H1 (cell line): ENCODE measurements around the gene DIP2C. TPM values are rescaled to one million over a fixed set of nuclear protein-coding genes. Genes with fewer than 3 reads are reported as not detected.

ENCODE experiments used
- CTCF ChIA-PET: fragments of 300-600 bp; sonication (Branson Sonifier 250); formaldehyde crosslinking; loops from one replicate; lab custom pipeline; 2021; ENCODE audit not compliant: partially characterized antibody; lab: Charles Lee
- POLR2A ChIA-PET: fragments of 300-600 bp; sonication (Branson Sonifier 250); formaldehyde crosslinking; loops from one replicate; lab custom pipeline; 2021; ENCODE audit warnings: inconsistent platforms; ENCODE audit not compliant: partially characterized antibody; lab: Charles Lee
- DNase-seq, 2 experiments: peaks; one replicate each; pipeline versions ENCODE4 v3.0.0 to v3.0.0-alpha.2; 2010 to 2022; ENCODE audit warnings: low spot score in 2 of 2, low read depth in 1 of 2, mixed read lengths in 1 of 2
- FAIRE-seq: peaks from 2 replicates; lab custom pipeline; 2011; peaks lifted over from hg19 to GRCh38; lab: Jason Lieb, UNC
- H2AFZ ChIP-seq: 2 replicates; pipeline ENCODE4 v1.8.1; 2012; ENCODE audit warnings: low read length, inconsistent platforms
- H2AK5ac ChIP-seq: 2 replicates; pipeline ENCODE4 v1.6.1; 2013; ENCODE audit warnings: low read depth, low read length
- H2BK120ac ChIP-seq: replicated peaks from 2 replicates; pipeline ENCODE3; 2013; ENCODE audit warnings: low read depth, low read length, inconsistent platforms
- H2BK12ac ChIP-seq: 2 replicates; pipeline ENCODE4 v1.6.1; 2013; ENCODE audit warnings: low read depth, low read length
- H2BK15ac ChIP-seq: 2 replicates; pipeline ENCODE4 v1.6.1; 2013; ENCODE audit warnings: low read length
- H2BK20ac ChIP-seq: 2 replicates; pipeline ENCODE4 v1.6.1; 2013; ENCODE audit warnings: low read length
- H2BK5ac ChIP-seq: 2 replicates; pipeline ENCODE4 v1.6.1; 2013; ENCODE audit warnings: low read depth, low read length
- H3K14ac ChIP-seq: 2 replicates; pipeline ENCODE4 v1.6.1; 2013; ENCODE audit warnings: inconsistent platforms; ENCODE audit not compliant: insufficient read length
- H3K18ac ChIP-seq: 2 replicates; pipeline ENCODE4 v1.6.1; 2013; ENCODE audit warnings: low read length; ENCODE audit errors: extremely low read depth
- H3K23ac ChIP-seq: 2 replicates; pipeline ENCODE4 v1.6.1; 2013; ENCODE audit warnings: inconsistent platforms; ENCODE audit not compliant: insufficient read length
- H3K23me2 ChIP-seq: 2 replicates; pipeline ENCODE4 v1.6.1; 2013; ENCODE audit warnings: low read depth, low read length
- H3K27ac ChIP-seq: 2 replicates; pipeline ENCODE4 v1.6.1; 2011; ENCODE audit warnings: low read depth, low read length, inconsistent platforms
- H3K27me3 ChIP-seq, 4 experiments: replicated peaks in 1 of 4; 1 replicate in 1 of 4; 2 replicates in 3 of 4; pipeline versions ENCODE4 v1.6.1 to v1.8.1; 2011 to 2013; ENCODE audit warnings: low read length in 3 of 4, mild to moderate bottlenecking in 3 of 4, inconsistent platforms in 2 of 4, mixed read lengths in 2 of 4, moderate library complexity in 1 of 4; ENCODE audit not compliant: control insufficient read depth in 3 of 4, insufficient read depth in 3 of 4; ENCODE audit errors: extremely low read depth in 1 of 4
- H3K36me3 ChIP-seq, 4 experiments: 2 replicates each; pipeline versions ENCODE4 v1.6.1 to v1.8.1; 2011 to 2013; ENCODE audit warnings: mild to moderate bottlenecking in 4 of 4, low read length in 3 of 4, moderate library complexity in 2 of 4, control low read depth in 1 of 4, inconsistent platforms in 1 of 4; ENCODE audit not compliant: insufficient read depth in 4 of 4, control insufficient read depth in 2 of 4
- H3K4ac ChIP-seq: replicated peaks from 2 replicates; pipeline ENCODE3; 2013; ENCODE audit warnings: low read length, low read depth, mixed read lengths, inconsistent platforms; ENCODE audit not compliant: insufficient read length
- H3K4me1 ChIP-seq, 4 experiments: replicated peaks in 1 of 4; 1 replicate in 1 of 4; 2 replicates in 3 of 4; pipeline versions ENCODE4 v1.6.1 to v1.8.1; 2011 to 2013; ENCODE audit warnings: low read length in 3 of 4, inconsistent platforms in 2 of 4, mixed read lengths in 1 of 4; ENCODE audit not compliant: insufficient read depth in 4 of 4, control insufficient read depth in 3 of 4
- H3K4me2 ChIP-seq, 2 experiments: 2 replicates each; pipeline versions ENCODE4 v1.6.1 to v1.8.1; 2011 to 2013; ENCODE audit warnings: low read depth in 2 of 2, low read length in 2 of 2, control low read depth in 1 of 2, inconsistent platforms in 1 of 2, mild to moderate bottlenecking in 1 of 2; ENCODE audit not compliant: insufficient read depth in 1 of 2
- H3K4me3 ChIP-seq, 4 experiments: fragments of 200-600, 300-600 bp in 1 of 4; sonication (generic), shearing (Covaris generic), sonication (Bioruptor Twin) in 1 of 4; 2 replicates each; pipeline versions ENCODE4 v1.5.1 to v1.8.1; 2011 to 2016; ENCODE audit warnings: low read length in 4 of 4, low read depth in 3 of 4, control low read depth in 2 of 4, inconsistent platforms in 2 of 4, mild to moderate bottlenecking in 2 of 4, mixed read lengths in 1 of 4, moderate library complexity in 1 of 4; ENCODE audit not compliant: insufficient read depth in 2 of 4; ENCODE audit errors: extremely low read depth in 1 of 4
- H3K56ac ChIP-seq: replicated peaks from 2 replicates; pipeline ENCODE3; 2013; ENCODE audit warnings: low read depth, mild to moderate bottlenecking, mixed read lengths, low read length, inconsistent platforms; ENCODE audit not compliant: insufficient read length
- H3K79me1 ChIP-seq: 2 replicates; pipeline ENCODE4 v1.6.1; 2013; ENCODE audit warnings: low read depth, low read length, control low read depth
- H3K79me2 ChIP-seq, 2 experiments: 2 replicates each; pipeline versions ENCODE4 v1.6.1 to v1.8.1; 2012 to 2013; ENCODE audit warnings: low read length in 2 of 2, mild to moderate bottlenecking in 2 of 2, inconsistent platforms in 1 of 2; ENCODE audit not compliant: insufficient read depth in 2 of 2, control insufficient read depth in 1 of 2
- H3K9ac ChIP-seq, 4 experiments: replicated peaks in 1 of 4; 1 replicate in 1 of 4; 2 replicates in 3 of 4; pipeline versions ENCODE4 v1.6.1 to v1.8.1; 2011 to 2013; ENCODE audit warnings: low read depth in 3 of 4, low read length in 3 of 4, control low read depth in 2 of 4, mild to moderate bottlenecking in 2 of 4, moderate library complexity in 2 of 4, inconsistent platforms in 1 of 4; ENCODE audit errors: extremely low read depth in 1 of 4
- H3K9me3 ChIP-seq, 2 experiments: 2 replicates each; pipeline versions ENCODE4 v1.6.1 to v1.8.1; 2012 to 2013; ENCODE audit warnings: mild to moderate bottlenecking in 2 of 2, moderate library complexity in 2 of 2, control low read depth in 1 of 2, inconsistent platforms in 1 of 2, low read depth in 1 of 2, low read length in 1 of 2, mixed read lengths in 1 of 2; ENCODE audit not compliant: insufficient read depth in 2 of 2
- H4K20me1 ChIP-seq, 2 experiments: replicated peaks in 1 of 2; 2 replicates each; pipeline versions ENCODE3 to v1.8.1; 2011 to 2013; ENCODE audit warnings: inconsistent platforms in 2 of 2, low read length in 2 of 2, mild to moderate bottlenecking in 1 of 2; ENCODE audit not compliant: insufficient read depth in 2 of 2, control insufficient read depth in 1 of 2
- H4K5ac ChIP-seq: 2 replicates; pipeline ENCODE4 v1.6.1; 2013; ENCODE audit warnings: low read length, low read depth, mixed read lengths, inconsistent platforms; ENCODE audit not compliant: insufficient read length
- H4K8ac ChIP-seq: 2 replicates; pipeline ENCODE4 v1.8.0; 2013; ENCODE audit warnings: mild to moderate bottlenecking, moderate library complexity, low read length, inconsistent platforms; ENCODE audit not compliant: insufficient read depth; ENCODE audit errors: extremely low read depth
- H4K91ac ChIP-seq: replicated peaks from 2 replicates; pipeline ENCODE3; 2013; ENCODE audit warnings: low read length, mixed read lengths, inconsistent platforms; ENCODE audit not compliant: insufficient read length
- WGBS, 2 experiments: shearing (Covaris generic) in 1 of 2; methylation state at CpG; one replicate each; pipeline versions ENCODE4 v1.1.6 to v1.1.7; 2013 to 2015; ENCODE audit warnings: low lambda C conversion rate in 2 of 2, mixed read lengths in 2 of 2, inconsistent platforms in 1 of 2, low coverage in 1 of 2, missing lambda C conversion rate in 1 of 2; ENCODE audit not compliant: insufficient replicate concordance in 2 of 2, insufficient coverage in 1 of 2, insufficient read length in 1 of 2; ENCODE audit errors: extremely low coverage in 1 of 2, missing lambda C conversion rate in 1 of 2; 5-methylcytosine and 5-hydroxymethylcytosine counted together
- polyA plus RNA-seq, 7 experiments: library from polyadenylated mRNA; depleted of rRNA in 3 of 7; stranded (reverse) in 5 of 7; unstranded in 2 of 7; fragments of >200 nt in 5 of 7; fragments of 200-250 nt in 2 of 7; gene quantifications; 1 replicate in 5 of 7; 2 replicates in 1 of 7; 4 replicates in 1 of 7; pipeline versions ENCODE4 v1.2.1 to v1.2.3, GENCODE V29; 2011 to 2013; ENCODE audit warnings: missing spikeins in 2 of 7, mixed read lengths in 2 of 7
- total RNA-seq: library from RNA; stranded (reverse); fragmentation: NEBNext Ultra II Directional; extraction: Animal tissue kit (Norgen Biotek cat#: 25700); gene quantifications from 2 replicates; pipeline ENCODE4 v1.2.1, GENCODE V29; 2021

DIP2C gene
- total and polyA plus RNA-seq, 2 of the 8 experiments (the other 6 are each of a cell fraction or from before 2014, with no cell fraction given) = 3.8 to 9.3 TPM

- no peak overlapping the region for H3K4me3 ChIP-seq
- no peak overlapping the region; the same call in 1 of the 2 replicates for H4K8ac ChIP-seq
- no peak overlapping the region for H3K27ac ChIP-seq
- ChIA-PET POLR2A (no interaction called here), CTCF (interaction anchor here (0.8 to 2.7 kb wide), 6 partner anchors 8 to 375 kb away, joined by 3 to 11 read pairs (median 4); no protein-coding TSS in a partner anchor)
- FAIRE-seq = no peak
- H4K20me1 ChIP-seq = no peaks in the 10 kb centered on the region
- no peaks in the 10 kb centered on the region for H3K23me2 ChIP-seq
- H3K18ac ChIP-seq = no peak overlapping the region
- H3K36me3 ChIP-seq = peaks cover 0 to 1% (median 0%) of the 10 kb centered on the region in 4 experiments; a peak in 1 of 8 replicates
- H3K79me2 ChIP-seq = no peaks in the 10 kb centered on the region
- no peak overlapping the region for H2BK12ac ChIP-seq
- no peaks in the 10 kb centered on the region for H3K4me1 ChIP-seq
- WGBS, 2 experiments = 93% methylated on average over 26 of the region's 26 CpGs; no CpG with 5 or more reads in 1 of the 2 experiments
- no peak overlapping the region for H2AFZ ChIP-seq
- no peak overlapping the region for H2BK5ac ChIP-seq
- H3K9me3 ChIP-seq = no peaks in the 10 kb centered on the region
- H3K56ac ChIP-seq = no peak overlapping the region
- no peak overlapping the region for H3K4ac ChIP-seq
- no peaks in the 10 kb centered on the region for H3K27me3 ChIP-seq
- H4K91ac ChIP-seq = no peak overlapping the region
- H3K79me1 ChIP-seq = no peaks in the 10 kb centered on the region
- H3K14ac ChIP-seq = no peak overlapping the region
- no peak overlapping the region for H2BK120ac ChIP-seq
- no peak for DNase-seq
- no peak overlapping the region for H3K9ac ChIP-seq
- H4K5ac ChIP-seq = no peak overlapping the region
- no peak overlapping the region for H2BK20ac ChIP-seq
- no peak overlapping the region for H3K23ac ChIP-seq
- H2BK15ac ChIP-seq = no peak overlapping the region
- H3K4me2 ChIP-seq = no peak overlapping the region
- no peak overlapping the region for H2AK5ac ChIP-seq
Measured at GRCh38 chr10:413662-414071, 275.8 kb downstream of the DIP2C start.
